GM18951 (cell line): ENCODE results near the gene ACIN1.

Source experiments
- POLR2A ChIP-seq: IDR thresholded peaks from 4 replicates; pipeline ENCODE4 v1.6.1; 2011; ENCODE audit warnings: mild to moderate bottlenecking; ENCODE audit not compliant: insufficient read length, insufficient read depth; ENCODE audit errors: extremely low read depth
- in situ Hi-C: fragments of 300-500 bp; cut with MboI; formaldehyde crosslinking; loops from one replicate; pipeline ENCODE4 v1.12.0; 2022; ENCODE audit warnings: low sequenced_read_pairs, mixed read lengths, inconsistent platforms; ENCODE audit not compliant: unreplicated experiment

The ACIN1 gene

GRCh38 chr14:23052671-23053070 is 42.3 kb downstream of the ACIN1 start:
- in situ Hi-C loops = loop anchor here (5.0 to 25.0 kb wide), 2 partner anchors 60 to 490 kb away; no protein-coding TSS in a partner anchor
- TF ChIP-seq POLR2A = no peak

DNA sequence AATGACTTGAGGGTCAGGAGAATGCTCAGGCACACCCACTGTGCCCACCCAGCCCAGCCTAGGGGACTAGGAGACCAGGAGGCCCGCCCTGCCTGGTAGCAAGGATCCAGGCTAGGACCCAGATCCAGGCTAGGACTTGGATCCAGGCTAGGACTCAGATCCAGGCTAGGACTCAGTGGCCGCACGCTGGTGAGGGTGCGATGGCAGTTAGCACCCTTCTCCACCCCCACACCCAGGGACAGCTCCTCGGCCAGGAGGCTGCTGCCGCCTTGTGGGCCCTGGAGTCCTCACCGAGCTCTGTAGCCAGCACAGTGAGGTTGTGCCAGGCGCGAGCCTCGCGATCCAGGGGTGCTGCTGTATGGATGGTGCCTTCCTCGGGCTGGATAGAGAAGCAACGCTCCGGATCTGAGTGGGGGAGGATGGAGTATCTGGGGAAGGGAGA is 42.7 kb downstream of the ACIN1 start:
- no peak for TF ChIP-seq POLR2A
- in situ Hi-C loops = loop anchor here (5.0 to 25.0 kb wide), 2 partner anchors 60 to 490 kb away; no protein-coding TSS in a partner anchor

DNA sequence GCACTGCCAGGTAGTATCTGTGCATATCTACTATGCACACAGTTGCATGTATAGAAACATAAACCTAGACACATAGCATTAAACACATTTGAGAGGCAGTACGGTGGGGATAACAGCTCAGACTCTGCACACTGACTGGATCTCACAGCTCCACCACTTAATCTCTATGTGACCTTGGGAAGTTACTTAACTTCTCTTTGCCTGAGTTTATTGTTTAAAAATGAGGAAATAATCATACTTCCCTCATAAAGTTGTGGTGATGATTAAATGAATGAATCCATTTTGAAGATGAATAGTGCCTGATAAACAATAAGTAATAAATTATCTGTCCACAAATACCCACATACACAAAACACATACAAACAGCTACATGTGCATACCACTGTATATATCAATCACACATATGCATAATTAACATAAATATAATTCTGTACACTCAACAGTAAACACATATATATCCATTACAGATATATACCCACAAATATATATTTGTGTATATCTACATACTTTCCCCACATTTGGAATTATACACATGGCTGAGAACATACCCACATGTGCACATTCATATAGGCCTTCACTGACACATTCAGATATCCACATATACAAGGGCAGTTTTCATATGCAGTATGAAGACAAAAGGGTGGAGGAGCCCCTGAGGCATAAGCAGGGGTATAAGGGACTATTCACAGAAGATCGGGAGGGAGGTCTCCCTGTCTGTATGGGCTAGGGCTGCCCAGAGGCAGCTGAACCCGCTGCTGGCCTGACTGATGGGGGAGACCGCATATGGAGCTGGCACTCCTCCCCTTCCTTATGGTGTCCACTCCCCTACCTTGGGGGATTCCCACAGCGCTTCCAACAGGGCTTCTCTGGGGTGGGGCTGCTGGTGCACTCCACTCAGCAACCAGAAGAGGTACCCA is 43.5 kb downstream of the ACIN1 start:
- in situ Hi-C loops = loop anchor here (5.0 to 25.0 kb wide), 2 partner anchors 59 to 489 kb away; no protein-coding TSS in a partner anchor
- TF ChIP-seq POLR2A = no peak

DNA sequence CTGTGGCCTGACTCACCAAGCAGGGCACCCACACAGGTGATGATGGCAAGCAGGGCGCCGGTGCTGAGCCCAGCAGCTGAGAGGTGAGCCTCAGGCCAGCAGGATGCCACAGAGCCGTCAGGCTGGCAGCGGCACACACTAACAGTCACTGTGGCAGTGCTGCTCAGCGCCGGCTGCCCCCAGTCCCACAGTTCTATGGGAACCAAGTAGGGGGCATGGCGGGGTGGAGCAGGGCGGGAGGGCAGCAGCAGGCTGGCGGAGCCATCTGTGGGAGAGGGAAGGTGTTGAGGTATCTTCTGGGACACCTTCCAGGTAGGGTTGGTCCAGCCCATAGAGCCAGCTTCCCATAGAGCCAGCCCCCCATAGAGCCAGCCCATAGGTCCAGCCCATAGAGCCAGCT is 45.9 kb downstream of the ACIN1 start:
- in situ Hi-C loops = no loop called here
- no peak for TF ChIP-seq POLR2A

- in situ Hi-C loops = no loop called here
- TF ChIP-seq POLR2A = no peak
These were observed 46.9 kb downstream of the ACIN1 start for GRCh38 chr14:23047751-23048693.

DNA sequence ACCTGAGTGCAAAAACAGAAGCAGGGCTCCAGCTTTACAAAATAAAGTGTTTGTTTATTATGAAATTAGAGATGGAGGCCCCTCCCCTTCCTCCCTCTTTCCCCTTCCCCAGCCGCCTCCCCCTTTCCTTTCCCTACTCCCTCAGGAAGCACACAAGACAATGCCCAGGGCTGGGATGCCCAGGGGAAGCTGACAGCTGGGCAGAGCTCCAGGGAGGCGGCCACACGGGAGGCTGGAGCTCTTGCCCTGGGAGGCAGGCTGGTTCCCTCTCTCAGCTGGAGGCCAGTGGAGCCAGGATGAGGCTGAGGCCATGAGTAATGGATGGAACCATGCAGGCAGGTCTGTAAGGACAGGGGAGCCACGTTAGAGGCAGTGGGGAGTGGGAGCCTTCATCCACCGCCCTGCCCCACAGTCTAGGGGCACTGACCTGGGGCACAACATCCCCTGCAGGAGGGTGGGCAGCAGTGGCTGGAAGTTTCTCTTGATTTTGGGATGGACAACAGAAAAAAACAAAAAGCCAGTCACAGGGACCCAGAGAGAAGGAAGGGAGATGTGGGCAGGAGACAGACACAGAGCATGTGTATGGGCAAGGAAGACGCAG is 47.8 kb downstream of the ACIN1 start:
- in situ Hi-C loops = no loop called here

DNA sequence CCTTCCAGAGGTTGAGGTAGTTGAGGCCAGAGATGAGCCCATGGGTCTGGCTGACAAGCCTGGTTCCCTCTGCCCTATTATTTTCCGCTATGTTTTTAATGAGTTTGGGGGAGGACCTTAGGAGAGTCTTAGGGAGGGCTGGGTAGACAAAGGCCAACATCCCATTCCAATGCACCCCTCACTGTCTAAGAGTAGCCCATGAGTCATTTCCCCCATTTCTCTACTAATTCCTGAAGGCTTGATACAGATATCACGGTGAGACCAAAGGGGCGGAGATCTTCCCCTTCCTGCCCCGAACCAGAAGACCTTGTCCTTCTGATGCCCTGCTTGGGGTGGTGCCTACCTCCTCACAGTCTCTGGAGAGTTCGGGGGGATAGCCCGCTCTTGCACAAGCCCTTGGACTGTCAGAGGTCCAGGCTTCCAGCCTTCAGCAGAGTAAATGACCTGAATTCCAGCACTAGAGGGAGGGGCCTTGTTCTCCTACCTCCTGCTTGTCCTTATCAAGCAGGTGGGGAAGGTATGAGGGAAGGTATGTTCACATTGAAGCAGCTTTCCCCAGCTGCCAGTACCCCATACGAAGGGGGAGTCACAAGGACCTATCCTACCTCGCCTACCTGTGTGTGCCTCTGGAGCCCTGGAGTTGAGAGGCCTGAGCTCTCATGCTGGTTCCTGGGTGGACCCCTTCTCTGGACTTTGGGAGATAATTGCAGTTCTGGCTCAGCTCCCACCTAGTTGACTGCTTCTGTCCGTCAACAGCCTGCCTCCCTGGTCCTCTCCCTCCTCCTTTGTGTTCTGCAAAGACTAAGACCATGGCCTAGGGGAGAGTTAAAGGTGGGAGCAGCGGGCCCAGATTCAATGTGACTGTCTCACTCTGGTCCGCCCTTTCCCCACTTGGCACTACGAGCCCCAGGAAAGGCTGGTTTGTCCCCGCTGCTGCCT is 49.2 kb downstream of the ACIN1 start:
- TF ChIP-seq POLR2A = no peak
- in situ Hi-C loops = no loop called here

More for the DNA sequence above, 47.8 kb downstream of the ACIN1 start:
- no peak for TF ChIP-seq POLR2A

DNA sequence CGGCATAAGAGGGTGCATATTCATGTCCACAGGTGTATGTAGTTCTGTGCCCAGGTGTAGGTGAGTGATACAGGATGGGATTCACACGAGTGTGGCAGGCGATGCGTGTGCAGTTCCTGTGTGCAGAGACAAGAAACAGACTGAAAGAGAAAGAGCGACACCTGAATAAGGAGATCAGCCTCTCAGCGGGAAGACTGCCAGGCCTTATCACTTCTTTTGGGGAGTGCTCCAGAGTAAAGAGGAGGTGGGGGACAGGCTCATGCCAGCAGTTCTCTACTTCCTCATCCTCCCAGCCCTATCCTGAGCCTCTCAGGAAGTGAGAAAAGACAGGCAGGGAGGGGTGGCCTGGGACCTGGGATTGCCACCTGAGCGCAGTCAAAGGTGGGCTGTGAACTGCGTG is 50.1 kb downstream of the ACIN1 start:
- in situ Hi-C loops = no loop called here
- no peak for TF ChIP-seq POLR2A

GRCh38 chr14:23043754-23044153 is 51.2 kb downstream of the ACIN1 start:
- in situ Hi-C loops = no loop called here
- TF ChIP-seq POLR2A = no peak

GRCh38 chr14:23043145-23043544 is 51.8 kb downstream of the ACIN1 start:
- no peak for TF ChIP-seq POLR2A
- in situ Hi-C loops = no loop called here

- in situ Hi-C loops = no loop called here
- TF ChIP-seq POLR2A = no peak
These were observed 52.6 kb downstream of the ACIN1 start, which contains the start of gene PSMB11 for GRCh38 chr14:23042162-23042965. TSS of gene PSMB11 (plus strand) at chr14:23042212. CDS start at chr14:23042226, 14 bp downstream.
